ENCODE data around the gene METTL8. TPM values are rescaled to one million over a fixed set of nuclear protein-coding genes. Genes with fewer than 3 reads are reported as not detected.
A peak's percentile ranks its signal among the peaks of the same experiment; 100 is the strongest.

Gene METTL8
- total and polyA plus RNA-seq, 7 donors = 3.0 to 15.5 (median 10.8) TPM

GRCh38 chr2:171346723-171347557 lies 86.8 kb downstream of the METTL8 start:
- Histone ChIP-seq H3K9me3 (no peaks in the 10 kb centered on the region), H3K27ac (peak overlapping the region; percentile 63), H3K4me3 (no peak overlapping the region), H3K4me1 (peaks cover 4% of the 10 kb centered on the region), H3K36me3 (ENCODE audit: insufficient read depth in 1 of 2, low read depth in 1 of 2) (no peaks in the 10 kb centered on the region), H3K27me3 (ENCODE audit: insufficient read depth in 3 of 3, low read length in 2 of 3) (no peaks in the 10 kb centered on the region)
- peak; percentile 16 for TF ChIP-seq CTCF (IDR thresholded peaks at IDR 0.05)
- ATAC-seq = peak; percentile 71 to 86 (median 79)
- intact Hi-C loops (cut with DNase I) = loop anchor here (5.0 to 10.0 kb wide), 2 partner anchors 68 to 70 kb away; no protein-coding TSS in a partner anchor
- 56 to 57% (median 56%) methylated on average over 10 of the region's 10 CpGs for WGBS, 3 donors
- no peak for DNase-seq

GRCh38 chr2:171345971-171346722 lies 87.6 kb downstream of the METTL8 start:
- no peak for TF ChIP-seq CTCF (IDR thresholded peaks at IDR 0.05)
- Histone ChIP-seq H3K27me3 (ENCODE audit: insufficient read depth in 3 of 3, low read length in 2 of 3) (no peaks in the 10 kb centered on the region), H3K4me1 (peaks cover 4% of the 10 kb centered on the region), H3K36me3 (ENCODE audit: insufficient read depth in 1 of 2, low read depth in 1 of 2) (no peaks in the 10 kb centered on the region), H3K27ac (no peak overlapping the region), H3K9me3 (no peaks in the 10 kb centered on the region), H3K4me3 (no peak overlapping the region)
- no peak for DNase-seq
- no peak for ATAC-seq
- intact Hi-C loops (cut with DNase I) = loop anchor here (5.0 to 10.0 kb wide), 2 partner anchors 69 to 71 kb away; no protein-coding TSS in a partner anchor
- WGBS, 3 donors = 97 to 99% (median 99%) methylated on average over 3 of the region's 3 CpGs

GRCh38 chr2:171344182-171344581 lies 89.6 kb downstream of the METTL8 start:
- DNase-seq = no peak
- intact Hi-C loops (cut with DNase I) = loop anchor here in 1 of 2 donors (10.0 kb wide), 1 partner anchor 71 kb away; no protein-coding TSS in a partner anchor
- 91 to 96% (median 95%) methylated on average over 2 of the region's 2 CpGs for WGBS, 3 donors
- H3K27ac ChIP-seq = no peak overlapping the region
- H3K27me3 ChIP-seq (ENCODE audit: insufficient read depth in 3 of 3, low read length in 2 of 3) = no peaks in the 10 kb centered on the region
- ATAC-seq = no peak
- no peaks in the 10 kb centered on the region for H3K36me3 ChIP-seq (ENCODE audit: insufficient read depth in 1 of 2, low read depth in 1 of 2)
- H3K9me3 ChIP-seq = no peaks in the 10 kb centered on the region
- H3K4me3 ChIP-seq = no peak overlapping the region
- H3K4me1 ChIP-seq = peaks cover 4% of the 10 kb centered on the region
- TF ChIP-seq CTCF (IDR thresholded peaks at IDR 0.05) = no peak

GRCh38 chr2:171342067-171342413 lies 91.8 kb downstream of the METTL8 start:
- Histone ChIP-seq H3K9me3 (no peaks in the 10 kb centered on the region), H3K27ac (no peak overlapping the region), H3K4me1 (no peaks in the 10 kb centered on the region), H3K27me3 (ENCODE audit: insufficient read depth in 3 of 3, low read length in 2 of 3) (no peaks in the 10 kb centered on the region), H3K36me3 (ENCODE audit: insufficient read depth in 1 of 2, low read depth in 1 of 2) (no peaks in the 10 kb centered on the region), H3K4me3 (no peak overlapping the region)
- 58 to 60% (median 59%) methylated on average over 1 of the region's 1 CpG for WGBS, 3 donors
- ATAC-seq (no peak), DNase-seq (no peak)
- TF ChIP-seq CTCF (IDR thresholded peaks at IDR 0.05) = no peak
- intact Hi-C loops (cut with DNase I) = loop anchor here in 1 of 2 donors (10.0 kb wide), 1 partner anchor 73 kb away; no protein-coding TSS in a partner anchor

All from psoas muscle (tissue), 8 donors.